ENCODE data around the gene COQ7.

DNA sequence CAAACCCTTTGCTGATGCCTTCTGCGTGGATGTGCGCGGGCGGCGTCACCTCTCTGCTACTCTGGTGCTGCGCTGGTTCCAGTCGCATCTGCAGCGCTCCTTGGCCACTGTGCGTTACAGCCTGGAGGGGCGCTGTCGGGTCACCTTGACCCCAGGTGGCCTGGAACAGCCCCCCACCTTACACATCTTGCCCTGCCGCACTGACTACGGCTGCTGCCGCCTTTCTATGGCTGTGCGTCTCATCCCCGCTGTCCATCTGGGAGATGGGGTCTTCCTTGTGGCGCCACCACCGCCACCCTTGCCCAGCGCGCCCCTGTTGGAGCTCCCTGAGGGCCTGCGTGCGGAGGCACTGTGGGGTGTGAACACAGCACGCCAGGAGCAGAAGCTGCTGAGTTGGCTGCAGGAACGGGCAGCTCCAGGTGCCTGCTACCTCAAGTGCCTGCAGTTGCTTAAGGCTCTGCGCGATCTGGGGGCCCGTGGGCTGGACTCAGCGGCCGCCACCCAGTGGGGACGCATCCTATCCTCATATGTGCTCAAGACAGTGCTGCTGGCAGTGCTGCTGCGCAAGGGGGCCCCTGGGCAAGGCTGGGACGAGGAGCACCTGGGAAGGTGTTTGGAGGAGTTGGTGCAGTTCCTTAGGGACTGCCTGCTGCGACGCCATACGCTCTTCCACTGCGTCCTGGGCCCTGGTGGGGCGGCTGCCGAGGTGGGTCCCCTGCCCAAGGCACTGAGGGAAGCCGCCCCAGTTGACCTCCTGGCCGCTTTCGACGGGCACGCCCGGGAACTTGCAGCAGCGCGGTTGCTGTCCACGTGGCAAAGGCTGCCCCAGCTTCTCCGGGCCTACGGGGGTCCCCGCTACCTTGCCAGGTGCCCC lies 48.0 kb downstream of the COQ7 start:
- TF ChIP-seq SUZ12 (IDR thresholded peaks at IDR 0.05; ENCODE audit: extremely low read depth, insufficient read depth, insufficient read length) (no peak), YY1 (IDR thresholded peaks at IDR 0.05; ENCODE audit: insufficient read depth, insufficient read length) (no peak), ZNF274 (IDR thresholded peaks at IDR 0.05; ENCODE audit: low read depth, low read length) (no peak)
